HepG2 (cell line): ENCODE results near the gene ACOT4. TPM values are rescaled to one million over a fixed set of nuclear protein-coding genes. Genes with fewer than 3 reads are reported as not detected.
A peak's percentile ranks its signal among the peaks of the same experiment; 100 is the strongest.

Experiments used
- AKAP8 ChIP-seq: sonication (generic); formaldehyde crosslinking; IDR thresholded peaks from 2 replicates; pipeline ENCODE4 v1.5.1; 2020; ENCODE audit warnings: mild to moderate bottlenecking, missing genetic modification reagents
- CCAR2 ChIP-seq: fragments of 200-400 bp; formaldehyde crosslinking; optimal IDR thresholded peaks from 2 replicates; pipeline ENCODE3; 2018; ENCODE audit warnings: low read depth, mild to moderate bottlenecking, low read length, moderate library complexity
- CSRNP2 ChIP-seq: sonication (generic); formaldehyde crosslinking; conservative IDR thresholded peaks from 2 replicates; pipeline ENCODE4 v1.8.0; 2022; ENCODE audit warnings: low read depth, missing genetic modification reagents
- ELF4 ChIP-seq: sonication (generic); formaldehyde crosslinking; IDR thresholded peaks from 2 replicates; pipeline ENCODE4 v1.5.0; 2020; ENCODE audit warnings: missing genetic modification reagents, mild to moderate bottlenecking, moderate library complexity, borderline replicate concordance
- FOSL1 ChIP-seq: sonication (generic); formaldehyde crosslinking; IDR thresholded peaks from 2 replicates; pipeline ENCODE4 v1.9.0; 2021; ENCODE audit warnings: missing genetic modification reagents, borderline replicate concordance
- FOXM1 ChIP-seq: sonication (generic); formaldehyde crosslinking; IDR thresholded peaks from 2 replicates; pipeline ENCODE4 v1.5.0; 2020; ENCODE audit warnings: missing genetic modification reagents
- FUBP1 ChIP-seq: sonication (generic); formaldehyde crosslinking; IDR thresholded peaks from 2 replicates; pipeline ENCODE4 v1.5.1; 2020; ENCODE audit warnings: missing genetic modification reagents, mild to moderate bottlenecking, borderline replicate concordance
- HES4 ChIP-seq: sonication (generic); formaldehyde crosslinking; IDR thresholded peaks from 2 replicates; pipeline ENCODE4 v1.9.0; 2021; ENCODE audit warnings: mild to moderate bottlenecking, missing genetic modification reagents, borderline replicate concordance
- MAF1 ChIP-seq: sonication (generic); formaldehyde crosslinking; IDR thresholded peaks from 2 replicates; pipeline ENCODE4 v1.5.0; 2020; ENCODE audit warnings: missing genetic modification reagents, borderline replicate concordance
- RFX3 ChIP-seq: IDR thresholded peaks from 2 replicates; pipeline ENCODE4 v1.6.1; 2016; ENCODE audit warnings: missing biosample characterization, missing genetic modification reagents
- SALL1 ChIP-seq: sonication (generic); formaldehyde crosslinking; IDR thresholded peaks from 2 replicates; pipeline ENCODE4 v1.8.0; 2022; ENCODE audit warnings: mild to moderate bottlenecking, missing genetic modification reagents
- SATB2 ChIP-seq: sonication (generic); formaldehyde crosslinking; IDR thresholded peaks from 2 replicates; pipeline ENCODE4 v1.5.0; 2020; ENCODE audit warnings: missing genetic modification reagents
- SOX13 ChIP-seq, 3 experiments: fragments of 450-650 bp in 1 of 3; sonication (generic) in 1 of 3; formaldehyde crosslinking in 1 of 3; IDR thresholded peaks in 2 of 3; conservative IDR thresholded peaks in 1 of 3; 2 replicates each; pipeline versions ENCODE4 v1.5.0 to v1.6.1; 2016 to 2020; ENCODE audit warnings: antibody characterized with exemption in 1 of 3, mild to moderate bottlenecking in 1 of 3, missing compliant biosample characterization in 1 of 3, missing genetic modification reagents in 1 of 3, moderate library complexity in 1 of 3
- USF2 ChIP-seq, 2 experiments: sonication (generic) in 1 of 2; formaldehyde crosslinking in 1 of 2; IDR thresholded peaks; 2 replicates each; pipeline versions ENCODE4 v1.5.1 to v1.6.1; 2011 to 2020; ENCODE audit warnings: borderline replicate concordance in 1 of 2, low read depth in 1 of 2, low read length in 1 of 2, mild to moderate bottlenecking in 1 of 2, missing genetic modification reagents in 1 of 2, moderate library complexity in 1 of 2
- ZC3H4 ChIP-seq: sonication (generic); formaldehyde crosslinking; IDR thresholded peaks from 2 replicates; pipeline ENCODE4 v1.4.0; 2020; ENCODE audit warnings: missing genetic modification reagents, borderline replicate concordance
- ZNF138 ChIP-seq: sonication (generic); formaldehyde crosslinking; IDR thresholded peaks from 2 replicates; pipeline ENCODE4 v1.5.0; 2020; ENCODE audit warnings: mild to moderate bottlenecking, low read depth, missing genetic modification reagents
- ZNF260 ChIP-seq: sonication (generic); formaldehyde crosslinking; IDR thresholded peaks from 2 replicates; pipeline ENCODE4 v1.4.0; 2020; ENCODE audit warnings: missing genetic modification reagents, low read depth, mild to moderate bottlenecking, borderline replicate concordance
- ZNF296 ChIP-seq: sonication (generic); formaldehyde crosslinking; conservative IDR thresholded peaks from 2 replicates; pipeline ENCODE4 v1.5.0; 2020; ENCODE audit warnings: mild to moderate bottlenecking, missing genetic modification reagents
- ZNF317 ChIP-seq: sonication (generic); formaldehyde crosslinking; IDR thresholded peaks from 2 replicates; pipeline ENCODE4 v1.5.0; 2020; ENCODE audit warnings: mild to moderate bottlenecking, missing genetic modification reagents
- ZNF572 ChIP-seq: sonication (generic); formaldehyde crosslinking; IDR thresholded peaks from 2 replicates; pipeline ENCODE4 v1.5.1; 2020; ENCODE audit warnings: mild to moderate bottlenecking, missing genetic modification reagents
- ZNF816 ChIP-seq: sonication (generic); formaldehyde crosslinking; IDR thresholded peaks from 2 replicates; pipeline ENCODE4 v1.8.0; 2022; ENCODE audit warnings: missing genetic modification reagents, mild to moderate bottlenecking, borderline replicate concordance
- polyA plus RNA-seq, 8 experiments: library from polyadenylated mRNA; depleted of rRNA in 3 of 8; stranded (reverse) in 7 of 8; unstranded in 1 of 8; fragments of >200 nt; fragmentation: Illumina TruSeq in 4 of 8; extraction: Trizol in 4 of 8; gene quantifications; 2 replicates each; pipeline versions ENCODE4 v1.2.1 to v1.2.3, GENCODE V29; 2011 to 2016; ENCODE audit warnings: low read depth in 4 of 8, missing spikeins in 1 of 8, mixed read lengths in 1 of 8; ENCODE audit not compliant: insufficient read depth in 1 of 8
- total RNA-seq, 5 experiments: library from RNA; depleted of rRNA; stranded (reverse); fragments of >200 nt; fragmentation: Illumina TruSeq; extraction: Trizol; gene quantifications; 2 replicates each; pipeline ENCODE4 v1.2.3, GENCODE V29; 2016; ENCODE audit warnings: low read depth in 1 of 5

The ACOT4 gene
- total and polyA plus RNA-seq, 2 of the 13 experiments (the other 11 are each of a cell fraction or from before 2014, with no cell fraction given): 0.04 to 0.05 TPM

GRCh38 chr14:73644531-73645247, 53.0 kb downstream of the ACOT4 start, which contains the start of gene DNAL1 (continued):
- TF ChIP-seq ZNF138 (CRISPR knock-in tag) (no peak), FUBP1 (no peak), ZNF260 (CRISPR knock-in tag) (no peak), MAF1 (CRISPR knock-in tag) (no peak), SATB2 (no peak), FOXM1 (CRISPR knock-in tag) (no peak), ELF4 (CRISPR knock-in tag) (no peak), SOX13 (IDR thresholded peaks at IDR 0.05) (no peak), SOX13 (CRISPR knock-in tag; conservative IDR thresholded peaks at IDR 0.05 in 1 of 2, IDR thresholded peaks at IDR 0.05 in 1 of 2) (no peak), ZNF572 (no peak), USF2 (IDR thresholded peaks at IDR 0.05; ENCODE audit: low read depth, low read length) (no peak), USF2 (CRISPR knock-in tag; IDR thresholded peaks at IDR 0.05; ENCODE audit: borderline replicate concordance) (no peak), ZNF296 (CRISPR knock-in tag) (no peak), HES4 (CRISPR knock-in tag) (0 out of 2 replicates have a peak, but pooled peaks have one; percentile 27), CSRNP2 (CRISPR knock-in tag) (no peak), ZNF816 (no peak), RFX3 (CRISPR knock-in tag) (peak; percentile 86), FOSL1 (CRISPR knock-in tag) (no peak), ZC3H4 (CRISPR knock-in tag) (no peak), AKAP8 (CRISPR knock-in tag) (no peak), SALL1 (CRISPR knock-in tag) (peak; percentile 62), ZNF317 (CRISPR knock-in tag) (no peak), CCAR2 (no peak)
